A549 (cell line): ENCODE results near the gene TFDP1. TPM values are rescaled to one million over a fixed set of nuclear protein-coding genes. Genes with fewer than 3 reads are reported as not detected.

Experiments used
- ATAC-seq, 2 experiments: fragments of 200-7000 bp in 1 of 2; fragments of >200 bp in 1 of 2; cut with Nextera tagmentation in 1 of 2; cut with Tn5 transposase in 1 of 2; 3 replicates each; pipeline versions ENCODE4 v1.8.0 to v1.9.1; 2018 to 2020; ENCODE audit warnings: mild to moderate bottlenecking in 1 of 2, moderate library complexity in 1 of 2
- CTCF ChIA-PET: fragments of 300-600 bp; sonication (Branson Sonifier 250); formaldehyde crosslinking; extraction: SDS; loops from one replicate; lab custom pipeline; 2021; ENCODE audit warnings: antibody characterized with exemption, inconsistent platforms; lab: Yijun Ruan, JAX
- POLR2A ChIA-PET: fragments of 350-600 bp; formaldehyde crosslinking; extraction: SDS; loops from one replicate; lab custom pipeline; 2021; ENCODE audit warnings: antibody characterized with exemption, inconsistent platforms; lab: Yijun Ruan, JAX
- DNase-seq, 2 experiments: peaks; one replicate each; pipeline versions ENCODE4 v3.0.0 to v3.0.0-alpha.2; 2011 to 2016; ENCODE audit warnings: low read depth in 1 of 2, low spot score in 1 of 2
- FAIRE-seq: peaks from 2 replicates; lab custom pipeline; 2011; peaks lifted over from hg19 to GRCh38; lab: Jason Lieb, UNC
- H3K27ac ChIP-seq, 2 experiments: fragments of >200 bp; sonication (Bioruptor Twin); formaldehyde crosslinking; 3 replicates each; pipeline ENCODE4 v1.5.1; 2016 to 2017
- H3K4me1 ChIP-seq: fragments of >200 bp; sonication (Bioruptor Twin); formaldehyde crosslinking; 3 replicates; pipeline ENCODE4 v1.6.1; 2016
- H3K4me2 ChIP-seq: fragments of >200 bp; sonication (Bioruptor Twin); formaldehyde crosslinking; 3 replicates; pipeline ENCODE4 v1.6.1; 2016
- H3K4me3 ChIP-seq: fragments of >200 bp; sonication (Bioruptor Twin); formaldehyde crosslinking; 3 replicates; pipeline ENCODE4 v1.5.1; 2016
- H3K9me3 ChIP-seq: fragments of >200 bp; sonication (Bioruptor Twin); formaldehyde crosslinking; 3 replicates; pipeline ENCODE4 v1.6.1; 2016
- BHLHE40 ChIP-seq: IDR thresholded peaks from 2 replicates; pipeline ENCODE4 v1.6.1; 2012; ENCODE audit warnings: low read depth, low read length, inconsistent platforms
- CBX2 ChIP-seq: fragments of 200-600 bp; sonication (generic); IDR thresholded peaks from 2 replicates; pipeline ENCODE4 v1.6.1; 2016; ENCODE audit warnings: low read depth, mild to moderate bottlenecking, borderline replicate concordance
- CEBPB ChIP-seq, 2 experiments: fragments of >200 bp in 1 of 2; sonication (Bioruptor Twin) in 1 of 2; formaldehyde crosslinking in 1 of 2; IDR thresholded peaks; 2 replicates each; pipeline ENCODE4 v1.6.1; 2012 to 2016
- EP300 ChIP-seq, 2 experiments: fragments of >200 bp; sonication (Bioruptor Twin); formaldehyde crosslinking; IDR thresholded peaks; 2 replicates in 1 of 2; 3 replicates in 1 of 2; pipeline ENCODE4 v1.6.1; 2016 to 2017
- ESRRA ChIP-seq: fragments of 150-350 bp; IDR thresholded peaks from 2 replicates; pipeline ENCODE4 v1.6.1; 2014; ENCODE audit warnings: mild to moderate bottlenecking, low read length, borderline replicate concordance
- HDAC2 ChIP-seq: fragments of 200-600 bp; sonication (generic); IDR thresholded peaks from 2 replicates; pipeline ENCODE4 v1.6.1; 2016
- JUN ChIP-seq, 2 experiments: fragments of >200 bp; sonication (Bioruptor Twin); formaldehyde crosslinking; IDR thresholded peaks; 2 replicates in 1 of 2; 3 replicates in 1 of 2; pipeline ENCODE4 v1.6.1; 2016 to 2017
- KDM5A ChIP-seq: fragments of 200-600 bp; sonication (generic); IDR thresholded peaks from 2 replicates; pipeline ENCODE4 v1.6.1; 2016; ENCODE audit warnings: antibody characterized with exemption, mild to moderate bottlenecking
- MYC ChIP-seq: IDR thresholded peaks from 2 replicates; pipeline ENCODE4 v1.6.1; 2012; ENCODE audit warnings: mild to moderate bottlenecking, inconsistent platforms, low read length, improper control_type of control experiment, borderline replicate concordance
- POLR2AphosphoS2 ChIP-seq: conservative IDR thresholded peaks from 2 replicates; pipeline ENCODE4 v1.6.1; 2012; ENCODE audit warnings: low read length, improper control_type of control experiment, inconsistent platforms
- SREBF2 ChIP-seq: fragments of 450-650 bp; IDR thresholded peaks from 2 replicates; pipeline ENCODE4 v1.6.1; 2014; ENCODE audit warnings: mild to moderate bottlenecking, moderate library complexity
- ZNF302 ChIP-seq: fragments of 250-450 bp; sonication (Bioruptor Pico); IDR thresholded peaks from 2 replicates; pipeline ENCODE4 v1.9.0; 2021; ENCODE audit warnings: inconsistent platforms, mild to moderate bottlenecking, moderate library complexity
- ZSCAN20 ChIP-seq: fragments of 250-450 bp; sonication (Bioruptor Pico); IDR thresholded peaks from 2 replicates; pipeline ENCODE4 v1.8.0; 2022; ENCODE audit warnings: mild to moderate bottlenecking, moderate library complexity
- WGBS: methylation state at CpG from one replicate; pipeline ENCODE4 v1.1.6; 2017; ENCODE audit errors: missing lambda C conversion rate; 5-methylcytosine and 5-hydroxymethylcytosine counted together
- polyA plus RNA-seq, 4 experiments: library from polyadenylated mRNA; depleted of rRNA in 3 of 4; stranded (reverse); fragments of >200 nt; fragmentation: RNase III in 1 of 4; extraction: RNeasy Plus Mini Kit Qiagen cat#74134 plus additional on column Dnase treatment in 1 of 4; gene quantifications; 2 replicates in 3 of 4; 3 replicates in 1 of 4; pipeline ENCODE4 v1.2.3, GENCODE V29; 2011 to 2017
- TF ChIP-seq, protein P1 (sequence below): IDR thresholded peaks from 2 replicates; pipeline ENCODE4 v1.6.1; 2012
- TF ChIP-seq, protein P2 (sequence below): fragments of >200 bp; sonication (Bioruptor Twin); formaldehyde crosslinking; IDR thresholded peaks from 3 replicates; pipeline ENCODE4 v1.5.1; 2016
- TF ChIP-seq, protein P3 (sequence below): fragments of >200 bp; sonication (Bioruptor Twin); formaldehyde crosslinking; IDR thresholded peaks from 2 replicates; pipeline ENCODE4 v1.6.1; 2016

Gene TFDP1
- polyA plus RNA-seq, 2 of the 4 experiments (the other 2 are of a cell fraction) = 73.2 to 88.4 TPM

DNA sequence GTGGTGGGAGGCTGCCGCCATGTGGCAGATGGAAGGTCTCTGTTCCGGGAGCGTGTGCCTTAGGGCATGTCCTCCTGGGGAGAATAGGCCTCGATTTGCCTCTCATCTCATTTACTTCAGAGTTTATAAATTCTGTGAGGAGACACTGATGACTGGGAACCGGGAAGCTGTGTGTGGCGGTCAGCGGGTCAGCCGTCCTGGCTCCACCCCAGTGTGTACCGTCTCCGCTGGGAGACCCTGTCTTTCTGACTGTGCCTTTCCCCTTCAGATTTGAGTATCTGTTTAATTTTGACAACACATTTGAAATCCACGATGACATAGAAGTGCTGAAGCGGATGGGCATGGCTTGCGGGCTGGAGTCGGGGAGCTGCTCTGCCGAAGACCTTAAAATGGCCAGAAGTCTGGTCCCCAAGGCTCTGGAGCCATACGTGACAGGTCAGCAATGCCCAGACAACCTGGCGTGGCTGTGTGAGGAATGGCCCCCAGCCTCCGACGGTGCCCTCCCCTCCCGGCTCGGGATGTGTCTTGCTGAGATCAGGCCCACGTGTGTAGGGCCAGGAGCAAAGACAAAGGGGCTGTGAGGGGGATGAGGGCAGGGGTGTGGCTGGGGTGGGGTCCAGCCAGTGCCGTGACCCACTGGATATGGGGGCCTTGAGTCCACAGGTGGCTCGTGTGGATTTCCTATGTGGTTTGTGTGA is 51.9 kb downstream of the TFDP1 start:
- DNase-seq = no peak
- no peak for FAIRE-seq
- peaks cover 8% of the 10 kb centered on the region; the same call in 1 of the 3 replicates for H3K9me3 ChIP-seq
- H3K27ac ChIP-seq = no peak overlapping the region
- TF ChIP-seq, protein P1, sequence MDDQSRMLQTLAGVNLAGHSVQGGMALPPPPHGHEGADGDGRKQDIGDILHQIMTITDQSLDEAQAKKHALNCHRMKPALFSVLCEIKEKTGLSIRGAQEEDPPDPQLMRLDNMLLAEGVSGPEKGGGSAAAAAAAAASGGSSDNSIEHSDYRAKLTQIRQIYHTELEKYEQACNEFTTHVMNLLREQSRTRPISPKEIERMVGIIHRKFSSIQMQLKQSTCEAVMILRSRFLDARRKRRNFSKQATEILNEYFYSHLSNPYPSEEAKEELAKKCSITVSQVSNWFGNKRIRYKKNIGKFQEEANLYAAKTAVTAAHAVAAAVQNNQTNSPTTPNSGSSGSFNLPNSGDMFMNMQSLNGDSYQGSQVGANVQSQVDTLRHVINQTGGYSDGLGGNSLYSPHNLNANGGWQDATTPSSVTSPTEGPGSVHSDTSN = no peak
- TF ChIP-seq ZSCAN20 (no peak), SREBF2 (no peak), JUN (IDR thresholded peaks at IDR 0.05) (no peak), CEBPB (IDR thresholded peaks at IDR 0.05) (no peak), MYC (no peak), CBX2 (no peak), EP300 (IDR thresholded peaks at IDR 0.05) (no peak)
- TF ChIP-seq, protein P2, sequence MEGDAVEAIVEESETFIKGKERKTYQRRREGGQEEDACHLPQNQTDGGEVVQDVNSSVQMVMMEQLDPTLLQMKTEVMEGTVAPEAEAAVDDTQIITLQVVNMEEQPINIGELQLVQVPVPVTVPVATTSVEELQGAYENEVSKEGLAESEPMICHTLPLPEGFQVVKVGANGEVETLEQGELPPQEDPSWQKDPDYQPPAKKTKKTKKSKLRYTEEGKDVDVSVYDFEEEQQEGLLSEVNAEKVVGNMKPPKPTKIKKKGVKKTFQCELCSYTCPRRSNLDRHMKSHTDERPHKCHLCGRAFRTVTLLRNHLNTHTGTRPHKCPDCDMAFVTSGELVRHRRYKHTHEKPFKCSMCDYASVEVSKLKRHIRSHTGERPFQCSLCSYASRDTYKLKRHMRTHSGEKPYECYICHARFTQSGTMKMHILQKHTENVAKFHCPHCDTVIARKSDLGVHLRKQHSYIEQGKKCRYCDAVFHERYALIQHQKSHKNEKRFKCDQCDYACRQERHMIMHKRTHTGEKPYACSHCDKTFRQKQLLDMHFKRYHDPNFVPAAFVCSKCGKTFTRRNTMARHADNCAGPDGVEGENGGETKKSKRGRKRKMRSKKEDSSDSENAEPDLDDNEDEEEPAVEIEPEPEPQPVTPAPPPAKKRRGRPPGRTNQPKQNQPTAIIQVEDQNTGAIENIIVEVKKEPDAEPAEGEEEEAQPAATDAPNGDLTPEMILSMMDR = no peak
- TF ChIP-seq, all 56 proteins: peak for 0
- no peaks in the 10 kb centered on the region for H3K4me1 ChIP-seq
- WGBS = 95% methylated on average over 24 of the region's 24 CpGs
- H3K4me2 ChIP-seq = no peak overlapping the region
- ATAC-seq = no peak
- no peak overlapping the region for H3K4me3 ChIP-seq
- ChIA-PET POLR2A (no interaction called here), CTCF (interaction anchor here (1.6 kb wide), 1 partner anchor 11 kb away, joined by 4 read pairs; no protein-coding TSS in a partner anchor)

DNA sequence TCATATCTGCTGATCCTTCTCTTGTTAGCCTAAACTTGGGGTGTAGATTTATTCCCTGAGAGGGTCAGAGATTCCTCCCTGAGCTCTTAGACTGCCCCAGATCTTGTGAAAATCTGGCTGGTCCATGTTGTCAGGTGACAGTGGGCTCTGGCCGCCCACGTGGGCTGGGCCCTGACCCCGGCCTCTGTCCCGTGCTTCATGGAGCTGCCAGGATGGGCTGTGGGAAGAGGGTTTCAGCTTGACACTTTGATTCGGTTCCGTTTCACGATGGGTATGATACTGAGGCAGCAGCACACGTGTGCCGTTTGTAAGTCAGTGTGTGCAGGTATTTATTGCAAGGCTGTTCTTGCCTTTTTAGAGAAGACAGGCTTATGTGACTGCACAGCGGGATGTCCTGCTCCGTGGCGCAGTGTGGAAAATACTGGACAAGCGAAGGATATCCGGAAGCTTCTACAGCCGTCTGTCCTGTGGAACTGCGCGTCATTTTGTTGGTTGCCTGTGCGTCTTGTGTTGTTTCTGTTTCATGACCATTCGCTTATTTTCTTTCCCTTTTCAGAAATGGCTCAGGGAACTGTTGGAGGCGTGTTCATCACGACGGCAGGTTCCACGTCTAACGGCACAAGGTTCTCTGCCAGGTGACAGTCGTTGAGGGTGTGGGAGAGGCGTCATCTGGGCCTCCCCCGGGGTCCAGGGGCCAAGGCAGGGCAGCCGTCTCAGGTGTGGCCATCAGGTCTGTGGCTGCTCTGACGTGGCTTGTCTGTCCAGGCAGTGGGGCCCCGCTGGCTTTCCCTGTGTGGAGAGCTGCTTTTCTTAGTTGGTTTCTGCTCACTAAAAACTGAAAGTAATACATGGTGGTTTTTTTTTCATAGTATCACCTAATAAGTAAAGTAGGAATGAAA is 53.0 kb downstream of the TFDP1 start:
- DNase-seq = no peak
- Histone ChIP-seq H3K4me3 (no peak overlapping the region), H3K27ac (no peak overlapping the region), H3K9me3 (peaks cover 15% of the 10 kb centered on the region; the same call in 2 of the 3 replicates)
- ChIA-PET POLR2A (no interaction called here), CTCF (interaction anchor here (1.6 kb wide), 1 partner anchor 9 kb away, joined by 4 read pairs; no protein-coding TSS in a partner anchor)
- FAIRE-seq = no peak
- TF ChIP-seq CEBPB (IDR thresholded peaks at IDR 0.05) = no peak
- no peak for TF ChIP-seq POLR2AphosphoS2
- TF ChIP-seq KDM5A = no peak
- TF ChIP-seq HDAC2 = no peak
- TF ChIP-seq, all 56 proteins: peak for 0
- WGBS = 96% methylated on average over 26 of the region's 30 CpGs
- no peaks in the 10 kb centered on the region for H3K4me1 ChIP-seq
- ATAC-seq = no peak
- no peak overlapping the region for H3K4me2 ChIP-seq

DNA sequence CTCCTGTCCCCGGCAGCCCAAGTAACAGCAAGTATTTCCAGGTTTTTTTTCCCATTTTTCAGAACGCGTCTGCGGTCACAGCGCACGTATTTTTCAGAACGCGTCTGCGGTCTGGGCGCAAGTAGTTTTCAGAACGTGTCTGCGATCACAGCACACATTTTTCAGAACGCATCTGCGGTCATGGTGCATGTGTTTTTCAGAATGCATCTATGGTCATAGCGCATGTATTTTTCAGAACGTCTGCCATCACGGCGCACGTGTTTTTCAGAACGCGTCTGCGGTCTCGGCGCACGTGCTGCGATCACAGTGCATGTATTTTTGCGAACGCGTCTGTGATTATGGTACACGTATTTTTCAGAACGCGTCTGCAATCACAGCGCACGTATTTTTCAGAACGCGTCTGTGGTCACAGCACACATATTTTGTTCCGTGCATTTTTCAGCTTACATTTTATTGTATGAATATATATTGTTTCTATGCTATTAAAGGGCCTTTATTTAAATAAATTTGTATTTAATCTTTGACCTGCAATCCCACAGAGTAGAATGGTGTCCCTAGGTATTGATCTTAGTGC is 53.7 kb downstream of the TFDP1 start:
- no peak overlapping the region for H3K27ac ChIP-seq
- POLR2A ChIA-PET = no interaction called here
- no peak overlapping the region for H3K4me2 ChIP-seq
- no peak overlapping the region for H3K4me3 ChIP-seq
- ATAC-seq = no peak
- no peaks in the 10 kb centered on the region for H3K4me1 ChIP-seq
- no peak for FAIRE-seq
- no peak for DNase-seq
- WGBS = 96% methylated on average over 37 of the region's 37 CpGs
- TF ChIP-seq, protein P3, sequence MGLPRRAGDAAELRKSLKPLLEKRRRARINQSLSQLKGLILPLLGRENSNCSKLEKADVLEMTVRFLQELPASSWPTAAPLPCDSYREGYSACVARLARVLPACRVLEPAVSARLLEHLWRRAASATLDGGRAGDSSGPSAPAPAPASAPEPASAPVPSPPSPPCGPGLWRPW = no peak
- TF ChIP-seq ZNF302 (CRISPR knock-in tag) (no peak), ZSCAN20 (no peak), BHLHE40 (no peak), ESRRA (no peak), CEBPB (IDR thresholded peaks at IDR 0.05) (no peak), POLR2AphosphoS2 (no peak)
- TF ChIP-seq, protein P2 = no peak
- TF ChIP-seq, all 56 proteins: peak for 0
- peaks cover 18% of the 10 kb centered on the region; the same call in 2 of the 3 replicates for H3K9me3 ChIP-seq
- CTCF ChIA-PET = interaction anchor here (1.2 kb wide), 1 partner anchor 13 kb away, joined by 3 read pairs; no protein-coding TSS in a partner anchor
